Measurements from ENCODE around the gene C12orf43.
A peak's percentile ranks its signal among the peaks of the same experiment; 100 is the strongest.
"Not testable (repeated sequence)": the region's sequence is repeated elsewhere in the genome, so short reads cannot be mapped to it uniquely, and the experiment has no call there.

C12orf43 gene, protein sequence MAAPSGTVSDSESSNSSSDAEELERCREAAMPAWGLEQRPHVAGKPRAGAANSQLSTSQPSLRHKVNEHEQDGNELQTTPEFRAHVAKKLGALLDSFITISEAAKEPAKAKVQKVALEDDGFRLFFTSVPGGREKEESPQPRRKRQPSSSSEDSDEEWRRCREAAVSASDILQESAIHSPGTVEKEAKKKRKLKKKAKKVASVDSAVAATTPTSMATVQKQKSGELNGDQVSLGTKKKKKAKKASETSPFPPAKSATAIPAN

GRCh38 chr12:121015825-121016766 lies at the start of gene C12orf43:
C12orf43 (minus strand) TSS chr12:121016487; CDS start chr12:121016474, 13 bp downstream.
- peak; percentile 95 for DNase-seq (ENCODE audit: low spot score)

DNA sequence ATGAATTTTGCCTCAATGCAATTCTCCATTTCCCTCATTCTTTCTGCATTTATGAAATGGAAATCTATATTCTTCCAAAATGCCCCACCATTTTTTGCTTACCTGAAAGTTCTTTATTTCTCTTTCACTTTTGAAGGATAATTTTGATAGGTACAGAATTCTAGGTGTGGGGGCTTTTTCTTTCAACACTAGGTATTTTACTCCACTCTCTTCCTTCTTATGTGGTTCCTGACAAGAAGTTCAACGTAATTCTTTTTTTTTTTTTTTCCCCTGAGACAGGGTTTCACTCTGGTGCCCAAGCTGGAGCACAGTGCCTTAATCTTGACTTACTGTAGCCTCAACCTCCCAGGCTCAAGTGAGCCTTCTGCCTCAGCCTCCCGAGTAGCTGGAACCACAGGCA lies 49.1 kb upstream of the C12orf43 start:
- no peak for DNase-seq (ENCODE audit: low spot score)

- DNase-seq (ENCODE audit: low spot score): not testable (repeated sequence)
These were observed 48.3 kb upstream of the C12orf43 start for GRCh38 chr12:121064586-121064985.

GRCh38 chr12:121064116-121064515 lies 47.8 kb upstream of the C12orf43 start:
- DNase-seq (ENCODE audit: low spot score): no peak

DNA sequence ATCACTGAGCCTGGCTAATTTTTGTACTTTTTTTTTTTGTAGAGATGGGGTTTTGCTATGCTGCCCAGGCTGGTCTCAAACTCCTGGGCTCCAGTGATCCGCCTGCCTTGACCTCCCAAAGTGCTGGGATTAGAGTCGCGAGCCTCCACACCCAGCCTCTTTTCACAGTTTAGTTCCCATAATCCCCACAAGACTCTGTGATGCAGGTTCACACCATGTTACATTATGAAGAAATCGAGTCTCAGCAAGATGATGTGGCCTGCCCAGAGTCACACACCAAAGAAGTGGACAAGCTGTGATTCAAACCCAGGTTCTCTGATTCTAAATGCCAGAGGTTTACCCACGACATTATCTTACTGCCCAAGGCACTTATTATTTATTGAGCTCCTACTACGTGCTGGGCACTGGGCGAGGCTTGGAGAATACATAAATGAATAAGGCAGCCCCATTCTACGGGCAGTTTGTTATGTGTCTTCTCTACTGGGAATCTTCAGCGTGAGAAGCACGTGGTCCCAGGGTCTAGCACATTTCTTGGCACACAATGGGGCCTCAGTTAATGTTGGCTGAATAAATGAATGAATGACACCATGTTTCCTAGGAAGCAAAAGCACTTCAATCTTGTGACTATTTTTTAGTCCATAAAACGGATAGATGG lies 46.2 kb upstream of the C12orf43 start:
- no peak for DNase-seq (ENCODE audit: low spot score)

- DNase-seq (ENCODE audit: low spot score): peak; percentile 70
These were observed 45.5 kb upstream of the C12orf43 start for GRCh38 chr12:121061831-121062230.

GRCh38 chr12:121060149-121061001 lies 44.1 kb upstream of the C12orf43 start:
- peak; percentile 64 for DNase-seq (ENCODE audit: low spot score)

DNA sequence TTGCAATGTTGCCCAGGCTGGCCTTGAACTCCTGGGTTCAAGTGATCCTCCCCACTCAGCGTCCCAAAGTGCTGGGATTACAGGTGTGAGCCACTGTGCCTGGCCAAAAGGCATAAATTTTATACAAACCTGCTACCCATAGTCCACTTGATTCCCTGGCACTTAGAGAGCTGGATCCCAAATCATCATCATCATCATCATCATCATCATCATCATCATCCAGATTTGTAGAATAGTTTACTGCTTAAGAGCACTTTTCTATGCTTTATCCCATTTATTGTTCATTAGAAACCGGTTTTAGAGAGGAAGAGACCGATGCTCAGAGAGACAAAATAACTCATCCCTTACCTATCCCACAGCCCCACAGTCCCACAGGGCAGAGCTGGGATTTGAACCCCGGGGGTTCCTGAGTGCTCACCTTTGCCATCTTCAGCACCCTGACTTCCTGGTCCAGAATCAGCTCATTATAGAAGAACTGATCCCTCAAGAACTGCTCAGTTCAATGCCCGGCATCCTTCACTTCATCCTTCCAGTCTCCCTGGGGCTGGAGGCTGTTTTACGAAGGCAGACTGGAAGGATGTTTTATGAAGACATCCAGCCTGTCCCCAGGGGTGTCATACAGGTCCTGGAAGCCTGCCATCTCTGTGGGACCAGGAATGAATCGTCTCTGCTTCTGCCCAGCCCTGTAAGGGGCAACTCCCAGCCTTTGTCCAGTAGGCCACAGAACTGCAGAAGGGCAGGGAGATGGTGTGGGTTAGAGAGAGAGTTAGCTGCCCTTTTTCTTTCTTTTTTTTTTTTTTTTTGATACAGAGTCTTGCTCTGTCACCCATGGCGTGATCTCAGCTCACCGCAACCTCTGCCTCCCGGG lies 43.0 kb upstream of the C12orf43 start:
- DNase-seq (ENCODE audit: low spot score): no peak

DNA sequence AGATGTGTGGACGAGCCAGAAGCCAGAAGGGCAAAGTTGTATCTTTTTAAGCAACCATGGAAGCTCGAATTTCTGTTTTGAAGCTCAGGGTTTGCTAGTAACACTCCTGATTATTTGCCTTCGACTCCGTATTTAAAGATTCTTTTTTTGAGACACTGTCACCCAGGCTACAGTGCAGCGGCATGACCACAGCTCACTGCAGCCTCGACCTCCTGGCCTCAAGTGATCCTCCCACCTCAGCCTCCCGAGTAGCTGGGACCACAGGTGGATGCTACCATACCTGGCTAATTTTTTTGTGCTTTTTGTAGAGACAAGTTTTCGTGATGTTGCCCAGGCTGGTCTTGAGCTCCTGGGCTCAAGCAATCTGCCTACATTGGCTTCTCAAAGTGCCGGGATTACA lies 41.5 kb upstream of the C12orf43 start:
- no peak for DNase-seq (ENCODE audit: low spot score)

DNA sequence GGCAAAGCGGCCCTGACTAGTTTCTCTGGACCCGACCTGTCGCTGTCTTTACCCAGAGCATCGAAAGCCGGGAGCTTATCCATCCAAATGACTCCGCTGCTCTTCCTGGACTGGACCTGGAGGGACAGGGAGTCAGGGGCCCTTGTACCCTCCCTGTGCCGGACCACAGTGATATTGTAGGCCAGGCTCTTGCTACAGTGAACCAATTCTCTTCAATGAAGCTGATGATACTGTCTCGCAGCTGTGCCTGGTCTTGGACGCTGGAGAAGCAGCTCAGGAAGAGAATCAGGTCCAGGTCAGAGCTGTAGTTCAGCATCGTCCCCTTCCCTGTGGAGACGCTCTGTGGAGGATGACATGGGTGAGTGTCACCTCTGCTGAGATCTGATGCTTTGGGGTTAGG lies 37.4 kb upstream of the C12orf43 start:
- DNase-seq (ENCODE audit: low spot score): no peak

DNA sequence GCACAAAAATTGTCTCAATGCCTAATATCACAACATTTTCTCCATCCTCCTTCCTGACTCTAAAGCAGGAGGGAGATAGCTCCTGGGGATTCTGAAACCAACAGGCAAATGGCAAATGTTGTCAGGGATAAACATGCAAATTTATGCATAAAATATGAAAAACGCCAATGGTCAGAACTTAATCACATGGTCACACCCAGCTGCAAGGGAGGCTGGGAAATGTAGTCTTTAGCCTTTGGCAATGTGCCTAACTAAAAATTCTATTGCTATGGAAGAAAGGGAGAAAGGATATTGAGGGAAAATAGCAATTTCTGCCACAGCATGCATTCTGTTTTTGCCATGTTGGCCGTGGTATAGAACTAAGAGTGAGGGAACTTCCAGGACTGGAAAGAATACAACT lies 34.4 kb upstream of the C12orf43 start:
- DNase-seq (ENCODE audit: low spot score): no peak

GRCh38 chr12:121048442-121048841 lies 32.2 kb upstream of the C12orf43 start:
- no peak for DNase-seq (ENCODE audit: low spot score)

- DNase-seq (ENCODE audit: low spot score): not testable (repeated sequence)
These were observed 31.1 kb upstream of the C12orf43 start for GRCh38 chr12:121047400-121047799.

DNA sequence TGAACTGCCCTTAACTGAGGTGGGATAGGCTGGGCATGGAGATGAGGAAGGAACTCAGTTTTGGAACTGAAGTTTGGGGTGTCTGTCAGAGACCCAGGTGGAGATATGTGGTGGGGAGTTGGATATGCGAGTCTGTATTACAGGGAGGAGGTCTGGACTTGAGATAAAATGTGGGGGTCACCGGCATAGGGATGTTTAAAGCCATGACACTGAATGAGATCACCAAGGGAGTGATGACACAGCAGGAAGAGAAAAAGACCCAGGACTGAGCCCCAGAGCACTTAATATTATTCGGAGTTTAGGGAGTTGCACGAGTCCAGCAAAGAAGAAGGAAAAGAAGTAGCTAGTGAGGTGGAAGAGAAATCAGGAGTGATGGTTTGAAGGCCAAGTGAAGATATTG lies 26.8 kb upstream of the C12orf43 start:
- DNase-seq (ENCODE audit: low spot score): no peak

DNA sequence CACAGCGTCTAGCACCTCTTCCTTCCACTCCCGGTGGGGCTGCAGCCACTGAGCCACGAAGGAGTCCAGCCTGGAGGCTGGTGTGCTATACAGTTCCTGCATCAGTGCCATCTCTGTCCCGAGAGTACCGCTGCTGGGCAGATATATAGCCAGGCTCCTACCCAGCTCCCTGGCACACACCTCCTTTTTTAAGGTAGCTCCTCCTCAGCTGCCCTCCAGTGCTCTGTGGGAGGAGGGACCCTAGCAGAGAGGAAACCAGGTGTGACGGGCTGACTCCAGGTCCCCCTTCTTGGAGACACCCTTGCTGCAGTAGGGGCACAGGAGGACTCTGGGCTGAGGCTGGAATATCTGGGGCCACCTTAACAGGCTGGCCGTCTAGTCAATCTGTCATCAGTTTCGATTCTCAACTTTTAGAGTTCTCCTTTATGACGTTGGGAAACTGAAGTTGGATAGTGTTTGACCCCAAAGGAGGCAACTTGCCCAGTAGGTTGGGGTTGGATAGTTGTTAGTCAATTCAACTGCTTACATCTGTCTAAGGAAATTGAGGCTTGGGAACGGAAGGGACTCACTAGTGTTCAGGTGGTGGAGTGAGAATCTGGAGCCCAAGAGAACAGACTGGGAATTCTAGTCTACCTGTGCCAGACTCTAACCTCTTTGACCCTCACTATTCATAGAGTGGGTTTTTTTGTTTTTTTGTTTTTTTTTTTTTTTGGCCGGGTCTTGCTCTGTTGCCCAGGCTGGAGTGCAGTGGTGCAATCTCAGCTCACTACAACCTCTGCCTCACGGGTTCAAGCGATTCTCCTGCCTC lies 22.8 kb upstream of the C12orf43 start, which contains the start of gene OASL:
OASL (minus strand) TSS at position 386 of the 808 bp plus-strand sequence; CDS start at position 111, 275 bp downstream.
- DNase-seq (ENCODE audit: low spot score): peak; percentile 55

- DNase-seq (ENCODE audit: low spot score): no peak
These were observed 20.6 kb upstream of the C12orf43 start for GRCh38 chr12:121036810-121037326.

DNA sequence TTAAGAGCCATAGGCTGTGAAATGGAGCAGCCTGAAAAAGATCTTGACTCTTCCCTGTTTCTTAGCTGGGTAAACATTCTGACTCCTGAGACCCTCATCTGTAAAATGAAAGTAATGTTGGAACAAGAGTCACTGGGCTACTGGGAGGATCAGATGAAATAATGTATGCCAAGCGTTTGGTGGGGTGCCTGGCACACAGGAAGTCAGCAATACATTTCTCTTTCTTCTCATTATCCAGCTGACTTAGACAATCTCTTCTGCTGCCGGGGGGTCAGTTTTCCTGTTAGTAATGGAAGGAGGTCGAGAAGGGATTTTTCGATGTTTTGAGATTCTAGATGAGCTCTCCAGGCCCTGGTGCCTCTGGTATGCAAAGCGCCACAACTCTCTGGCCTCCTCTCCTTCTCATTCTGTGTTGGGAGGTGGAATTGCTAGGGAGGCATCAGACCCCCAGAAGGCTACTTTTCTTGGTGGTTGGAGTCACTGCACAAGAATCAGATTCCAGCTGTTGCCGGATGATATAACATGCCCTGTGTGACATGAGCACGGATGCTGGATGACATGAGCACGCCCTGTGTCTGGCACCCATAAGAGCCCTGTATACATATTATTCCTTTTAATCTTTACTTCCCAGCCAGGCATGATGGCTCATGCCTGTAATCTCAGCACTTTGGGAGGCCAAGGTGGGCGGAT lies 18.5 kb upstream of the C12orf43 start:
- DNase-seq (ENCODE audit: low spot score): no peak

- DNase-seq (ENCODE audit: low spot score): no peak
These were observed 17.5 kb upstream of the C12orf43 start for GRCh38 chr12:121033625-121034349.
